Stimulated activated CD4-positive, alpha-beta T cell treated with anti-CD3 and anti-CD28 coated beads, Interleukin-2, amount 100 ng/mL, for 48 hours (primary cell): ENCODE measurements around the gene FAM240B.

Experiments
- DNase-seq, 2 donors: peaks; one replicate each; pipeline ENCODE4 v3.0.0-alpha.2; 2020

Gene FAM240B

GRCh38 chr9:38699337-38699736 lies 20.6 kb downstream of the FAM240B start:
- no peak for DNase-seq

- no peak for DNase-seq
Measured at GRCh38 chr9:38697776-38698300, 22.1 kb downstream of the FAM240B start.

DNA sequence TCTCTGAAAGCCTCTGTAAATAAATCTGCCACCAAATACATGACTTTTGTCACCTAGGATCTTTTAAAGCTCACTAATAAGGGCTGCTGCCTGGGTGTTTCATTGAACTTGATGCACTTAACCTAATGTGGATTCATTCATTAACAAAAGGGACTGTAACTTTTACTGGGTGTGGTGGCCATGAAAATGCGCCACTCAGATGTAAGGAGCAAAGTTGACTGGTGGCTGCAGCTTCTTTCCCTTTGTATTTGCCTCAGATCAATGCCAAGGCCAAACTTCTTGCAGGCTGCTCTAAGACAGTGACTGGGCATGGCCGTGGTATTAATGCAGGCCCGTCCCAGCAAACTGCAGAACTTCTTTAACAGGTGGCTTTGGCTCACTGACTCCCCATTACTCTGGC lies 22.9 kb downstream of the FAM240B start:
- DNase-seq: no peak

DNA sequence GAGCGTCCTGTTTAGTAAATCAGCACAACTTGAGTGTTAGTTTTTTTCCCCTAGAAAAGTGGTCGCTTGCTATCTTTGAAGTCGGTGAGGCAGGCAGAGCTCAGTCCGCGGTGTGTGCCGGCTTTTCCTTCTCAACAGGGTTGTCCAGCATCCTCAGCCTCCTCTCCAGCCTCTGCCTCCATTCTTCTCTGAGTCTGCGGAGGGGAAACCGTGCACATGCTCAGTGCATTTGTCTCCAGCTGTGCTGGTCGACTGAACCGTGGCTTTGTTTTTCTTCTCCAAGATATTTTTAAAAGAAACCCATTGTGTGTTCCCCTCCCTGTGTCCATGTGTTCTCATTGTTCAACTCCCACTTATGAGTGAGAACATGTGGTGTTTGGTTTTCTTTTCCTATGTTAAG lies 25.3 kb downstream of the FAM240B start:
- DNase-seq: no peak

GRCh38 chr9:38692707-38693106 lies 27.2 kb downstream of the FAM240B start:
- DNase-seq: no peak

GRCh38 chr9:38690574-38690973 lies 29.4 kb downstream of the FAM240B start:
- DNase-seq: no peak

DNA sequence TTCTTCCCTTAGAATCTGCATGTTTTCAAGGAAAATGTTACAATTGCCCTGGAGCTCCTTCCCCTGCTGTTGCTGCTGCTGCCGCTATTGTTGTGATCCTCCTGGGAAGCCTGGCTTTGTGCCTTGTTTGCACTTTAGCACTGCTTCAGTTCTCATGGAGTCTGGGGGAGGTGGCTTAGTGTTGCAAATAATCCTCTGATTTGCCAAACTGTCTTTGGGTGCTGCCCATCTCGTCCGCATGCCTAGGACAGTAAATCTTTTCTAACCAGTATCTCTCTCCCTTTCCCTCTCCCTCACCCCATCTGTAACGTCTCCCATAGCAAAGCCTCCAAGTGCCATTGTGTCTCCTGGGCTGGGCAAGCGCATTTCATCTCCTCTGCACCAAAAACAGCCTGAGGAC lies 30.3 kb downstream of the FAM240B start:
- no peak for DNase-seq

- no peak for DNase-seq
Measured at GRCh38 chr9:38687992-38688391, 31.9 kb downstream of the FAM240B start.

- DNase-seq: peak in 1 of 2 donors; percentile 16
Measured at GRCh38 chr9:38687389-38687842, 32.5 kb downstream of the FAM240B start.

GRCh38 chr9:38686933-38687332 lies 33.0 kb downstream of the FAM240B start:
- DNase-seq: no peak

DNA sequence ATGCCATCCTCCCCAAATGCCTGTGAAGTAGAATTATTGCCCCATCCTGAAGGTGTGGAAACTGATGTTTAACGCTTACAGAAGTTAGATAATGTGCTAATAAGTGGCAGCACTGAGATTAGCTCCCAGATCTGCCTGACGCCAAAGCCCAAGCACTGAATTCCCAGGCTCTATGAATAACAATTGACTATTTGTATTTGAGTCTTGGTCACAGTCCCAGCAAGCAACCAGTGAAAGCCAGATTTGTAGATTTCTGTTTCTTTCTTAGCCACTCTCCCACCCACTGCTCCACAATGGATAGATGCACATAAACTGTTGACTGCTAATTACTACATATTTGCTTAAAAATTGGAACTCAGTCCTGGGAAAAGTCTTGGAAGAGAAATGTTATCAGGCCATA lies 34.4 kb downstream of the FAM240B start:
- no peak for DNase-seq

DNA sequence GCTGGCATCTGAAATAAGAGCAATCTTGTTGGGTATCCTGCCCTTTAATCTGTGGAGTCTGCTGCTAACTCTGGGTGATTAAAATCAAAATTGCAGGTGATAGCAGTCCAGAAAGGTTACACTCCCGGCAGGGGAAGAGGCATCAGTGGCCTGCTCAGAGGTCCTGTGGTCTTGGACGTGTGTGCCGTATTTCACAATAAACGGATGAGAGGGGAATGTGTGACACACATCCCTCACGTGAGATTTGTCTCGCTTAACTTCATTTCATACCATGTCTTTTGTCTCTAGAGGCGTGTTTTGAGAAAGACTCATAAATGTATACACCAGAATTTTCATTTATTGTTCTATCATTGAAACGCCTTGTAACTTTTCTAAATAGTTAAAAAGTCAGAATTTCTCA lies 36.6 kb downstream of the FAM240B start:
- no peak for DNase-seq

- DNase-seq: no peak
Measured at GRCh38 chr9:38682713-38683112, 37.2 kb downstream of the FAM240B start.

DNA sequence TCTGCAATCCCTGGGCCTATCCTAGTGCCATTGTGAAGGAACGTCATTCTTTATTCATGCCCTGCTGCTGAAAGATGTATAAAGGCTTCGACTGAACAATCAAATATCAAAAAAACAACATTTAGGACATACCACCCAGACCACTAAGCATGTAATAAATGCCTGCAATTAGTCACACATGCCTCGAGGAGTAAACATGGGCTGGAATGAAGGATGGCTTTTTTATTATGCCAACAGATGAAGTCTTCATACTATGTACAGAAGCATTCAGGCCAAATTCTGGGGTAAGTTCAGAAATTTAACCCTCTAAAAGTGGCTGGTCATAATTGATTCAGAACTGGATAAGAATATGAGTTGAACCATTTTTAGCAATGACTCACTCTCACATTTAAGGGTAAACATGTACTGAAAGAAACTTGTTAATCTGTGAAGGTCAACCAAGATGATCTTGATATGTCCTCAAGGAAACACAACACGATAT lies 38.1 kb downstream of the FAM240B start:
- no peak for DNase-seq

GRCh38 chr9:38680837-38681445 lies 39.0 kb downstream of the FAM240B start:
- DNase-seq: no peak

DNA sequence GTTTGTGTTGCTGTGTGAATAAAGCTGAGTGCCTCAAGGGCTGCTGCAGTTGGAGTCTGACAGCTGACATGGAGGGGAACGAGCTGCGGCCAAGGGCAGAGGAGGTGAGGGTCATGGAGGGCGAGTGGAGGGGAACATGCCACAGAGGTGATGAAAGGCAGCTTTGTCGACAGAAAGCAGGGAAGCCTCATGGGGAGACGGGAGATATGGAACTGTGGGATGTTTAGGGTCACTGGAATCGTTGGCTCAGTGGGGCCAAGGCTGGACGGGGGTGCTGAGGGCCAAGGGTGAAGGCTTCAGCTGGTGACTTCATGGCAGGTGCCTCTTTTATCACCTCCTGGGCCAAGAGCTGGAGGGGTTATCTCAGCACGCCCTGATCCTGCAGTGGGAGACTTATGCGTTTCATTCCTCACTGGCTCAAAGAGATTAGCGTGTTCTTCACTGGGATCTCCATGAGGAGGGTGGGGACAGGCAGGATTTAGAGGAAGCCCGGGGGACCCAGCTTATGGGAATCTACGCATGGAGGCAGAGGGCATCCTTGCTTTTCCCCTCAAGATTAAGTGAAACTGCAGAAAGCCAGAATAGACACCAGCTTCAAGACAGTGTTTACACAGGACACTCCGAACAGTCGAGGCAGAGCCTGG lies 42.2 kb downstream of the FAM240B start:
- no peak for DNase-seq

- DNase-seq: no peak
Measured at GRCh38 chr9:38675831-38676230, 44.1 kb downstream of the FAM240B start.

- no peak for DNase-seq
Measured at GRCh38 chr9:38675211-38675610, 44.7 kb downstream of the FAM240B start.

- no peak for DNase-seq
Measured at GRCh38 chr9:38673399-38674193, 46.3 kb downstream of the FAM240B start.

GRCh38 chr9:38671748-38672147 lies 48.2 kb downstream of the FAM240B start:
- no peak for DNase-seq

DNA sequence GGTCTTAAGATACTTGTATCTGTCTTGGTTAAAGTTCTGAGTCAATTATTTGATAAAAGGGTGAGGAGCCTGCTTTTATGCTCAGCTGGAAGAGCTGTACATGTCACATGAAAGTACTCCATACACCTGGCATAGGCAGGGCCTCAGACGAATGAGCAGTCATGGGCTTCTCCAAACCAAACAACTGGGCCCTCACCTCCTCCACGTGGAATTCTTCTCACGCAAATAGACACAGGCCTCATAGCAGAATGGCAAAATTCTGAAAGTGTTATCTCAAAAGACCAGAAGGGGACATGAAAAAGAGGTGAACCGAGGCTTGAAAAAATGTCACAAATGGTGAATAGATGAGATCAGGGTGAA lies 48.6 kb downstream of the FAM240B start:
- no peak for DNase-seq

DNA sequence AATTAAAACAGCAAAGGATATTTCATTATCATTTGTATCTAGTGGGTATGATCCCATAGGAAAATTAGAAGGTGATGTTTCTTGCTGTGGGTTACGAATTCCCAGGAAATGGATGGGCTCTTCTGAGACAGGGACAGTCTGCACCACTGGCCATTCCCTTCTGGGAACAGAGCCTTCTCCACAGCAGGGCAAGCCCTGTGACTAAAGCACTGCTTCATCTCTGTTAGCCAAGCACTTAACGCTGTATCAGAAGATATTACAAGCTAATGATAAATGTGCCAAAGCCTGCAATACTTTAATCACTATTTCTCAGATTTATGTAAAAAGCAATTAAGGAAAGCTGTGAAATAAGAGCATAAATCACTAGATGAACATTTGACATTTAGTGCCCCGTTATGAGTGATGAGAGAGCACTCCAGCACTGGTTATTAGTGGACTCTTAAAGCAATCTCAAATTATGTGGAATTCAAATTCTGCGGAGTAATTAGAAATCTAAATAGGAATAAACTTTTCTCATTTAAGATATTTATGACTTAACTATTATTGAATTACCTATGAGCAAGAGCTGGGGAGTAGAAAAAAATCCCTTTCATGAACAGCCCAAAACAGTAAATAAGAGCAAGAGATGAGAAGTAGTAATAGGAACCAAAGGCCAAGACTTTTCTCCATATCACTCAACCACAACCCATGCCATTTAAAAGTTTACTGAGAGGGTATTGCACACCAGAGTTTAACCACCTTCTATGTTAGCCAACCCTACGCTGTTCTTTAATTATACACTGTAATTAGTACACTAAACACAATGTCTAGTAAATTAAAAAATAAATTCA lies 49.2 kb downstream of the FAM240B start:
- no peak for DNase-seq
